GM19239 (cell line): ENCODE data around the gene NUTM1.
"Not testable (repeated sequence)": the region's sequence is repeated elsewhere in the genome, so short reads cannot be mapped to it uniquely, and the experiment has no call there.

Experiments used
- DNase-seq: peaks from one replicate; pipeline ENCODE4 v3.0.0; 2011; ENCODE audit warnings: low spot score; ENCODE audit not compliant: insufficient read length
- FAIRE-seq: peaks from 2 replicates; lab custom pipeline; 2011; peaks lifted over from hg19 to GRCh38; lab: Jason Lieb, UNC

The NUTM1 gene

DNA sequence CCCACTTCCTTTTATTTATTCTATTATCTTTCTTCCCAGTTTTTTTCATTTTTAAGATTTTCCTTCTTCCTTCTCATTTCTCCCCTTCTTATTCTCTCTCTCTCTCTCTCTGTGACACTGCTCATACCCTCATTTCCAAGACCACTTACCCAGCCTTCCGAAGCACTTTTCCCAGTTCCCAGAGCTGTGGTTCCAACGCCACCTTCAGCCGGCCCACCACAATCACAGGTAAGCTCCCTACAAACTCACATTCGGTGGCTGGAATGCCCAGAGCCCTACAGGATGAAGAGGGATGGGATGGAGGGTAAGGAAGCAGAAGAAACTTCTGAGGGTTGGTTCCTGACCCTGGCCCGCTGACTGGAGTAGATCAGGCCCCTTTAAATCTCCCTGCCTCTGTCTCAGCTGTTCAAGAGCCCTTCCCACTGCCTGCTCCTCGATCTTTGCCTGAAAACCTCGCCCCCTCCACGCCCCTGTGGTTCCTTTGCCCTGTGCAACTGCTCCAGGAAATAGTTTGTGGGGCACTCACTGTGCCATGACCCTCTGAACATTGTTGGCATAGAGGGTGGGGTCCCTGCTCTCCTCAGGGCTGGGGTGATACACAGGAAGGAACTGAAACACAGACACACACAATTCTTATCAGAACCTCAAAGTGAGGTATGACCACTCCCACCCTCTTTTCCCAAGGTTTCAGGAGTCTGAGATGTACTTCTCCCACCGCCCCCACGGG, 19.1 kb downstream of the NUTM1 start:
- FAIRE-seq (no peak), DNase-seq (no peak)

DNA sequence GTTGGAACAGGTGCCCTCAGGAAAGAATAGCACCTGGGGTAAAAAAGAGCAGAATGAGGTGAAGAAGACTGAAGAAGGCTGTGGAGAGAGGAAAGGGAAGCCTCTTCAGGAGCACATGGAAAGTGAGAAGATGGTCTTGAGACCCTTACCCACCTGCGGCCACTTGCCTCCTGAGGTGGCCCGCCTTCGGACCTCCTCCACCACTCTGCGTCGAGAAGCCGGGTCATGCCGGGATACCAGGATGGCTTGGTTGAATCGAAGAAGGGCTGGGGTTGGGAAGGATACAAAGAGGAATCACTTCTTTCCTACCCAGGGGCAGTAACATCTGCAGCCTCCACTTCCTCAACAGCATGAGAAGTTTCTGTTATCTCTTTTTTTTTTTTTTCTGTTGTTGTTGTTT, 20.9 kb downstream of the NUTM1 start:
- no peak for DNase-seq
- FAIRE-seq, result no peak

DNA sequence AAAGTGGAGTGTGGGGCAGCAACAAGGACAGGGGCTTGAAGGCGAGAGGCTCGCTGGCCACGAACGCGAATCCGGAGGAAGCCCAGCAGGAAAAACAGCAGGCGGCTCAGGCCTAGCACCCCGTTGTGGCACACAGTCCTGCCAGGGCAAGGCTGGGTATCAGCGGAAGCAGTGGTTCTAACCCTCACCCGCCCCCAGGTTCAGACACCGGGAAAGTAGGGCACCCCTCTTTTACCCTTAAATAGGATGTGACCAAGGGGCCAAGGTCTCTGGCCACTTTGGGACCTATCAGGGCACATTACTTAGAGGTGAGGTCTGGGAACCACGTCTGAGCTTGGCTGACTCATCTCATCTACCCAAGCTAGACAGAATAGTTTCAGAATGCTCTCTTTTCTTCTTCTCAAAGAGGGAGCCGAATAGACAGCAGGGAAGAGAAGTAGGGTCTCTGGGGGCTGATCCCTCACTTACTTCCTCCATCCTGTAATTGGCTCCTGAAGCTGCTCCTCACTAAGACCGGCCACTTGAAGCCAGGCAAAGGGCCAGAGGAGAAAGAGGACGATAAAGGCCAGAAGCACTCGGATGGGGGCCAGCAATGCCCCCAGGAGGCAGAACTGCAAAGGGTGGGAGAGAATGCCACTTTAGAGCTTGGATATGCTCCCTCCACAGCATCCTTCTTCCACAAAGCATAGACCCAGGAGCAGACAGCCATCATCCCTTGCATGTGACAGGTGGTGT, 22.1 kb downstream of the NUTM1 start:
- DNase-seq, result no peak
- no peak for FAIRE-seq

DNA sequence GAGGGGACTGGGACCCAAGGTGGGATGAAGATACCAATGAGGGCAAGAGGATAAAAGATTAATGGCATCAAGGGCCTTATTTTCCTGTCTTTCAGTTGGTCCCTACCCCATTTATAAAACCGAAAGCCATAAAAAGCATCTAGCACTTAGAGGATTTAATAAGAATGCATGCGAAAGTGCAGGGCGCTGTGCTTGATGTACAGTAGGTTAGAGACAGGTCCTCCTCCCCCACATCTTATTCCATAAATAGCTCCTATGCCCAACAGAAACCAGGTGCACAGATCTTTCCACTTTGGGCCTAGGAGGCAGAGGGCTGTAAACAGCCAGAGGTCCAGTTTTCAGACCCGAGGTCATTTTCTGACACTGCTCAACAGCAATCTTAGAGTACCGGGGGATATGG, 22.7 kb downstream of the NUTM1 start:
- FAIRE-seq (peak; percentile 42), DNase-seq (no peak)

DNA sequence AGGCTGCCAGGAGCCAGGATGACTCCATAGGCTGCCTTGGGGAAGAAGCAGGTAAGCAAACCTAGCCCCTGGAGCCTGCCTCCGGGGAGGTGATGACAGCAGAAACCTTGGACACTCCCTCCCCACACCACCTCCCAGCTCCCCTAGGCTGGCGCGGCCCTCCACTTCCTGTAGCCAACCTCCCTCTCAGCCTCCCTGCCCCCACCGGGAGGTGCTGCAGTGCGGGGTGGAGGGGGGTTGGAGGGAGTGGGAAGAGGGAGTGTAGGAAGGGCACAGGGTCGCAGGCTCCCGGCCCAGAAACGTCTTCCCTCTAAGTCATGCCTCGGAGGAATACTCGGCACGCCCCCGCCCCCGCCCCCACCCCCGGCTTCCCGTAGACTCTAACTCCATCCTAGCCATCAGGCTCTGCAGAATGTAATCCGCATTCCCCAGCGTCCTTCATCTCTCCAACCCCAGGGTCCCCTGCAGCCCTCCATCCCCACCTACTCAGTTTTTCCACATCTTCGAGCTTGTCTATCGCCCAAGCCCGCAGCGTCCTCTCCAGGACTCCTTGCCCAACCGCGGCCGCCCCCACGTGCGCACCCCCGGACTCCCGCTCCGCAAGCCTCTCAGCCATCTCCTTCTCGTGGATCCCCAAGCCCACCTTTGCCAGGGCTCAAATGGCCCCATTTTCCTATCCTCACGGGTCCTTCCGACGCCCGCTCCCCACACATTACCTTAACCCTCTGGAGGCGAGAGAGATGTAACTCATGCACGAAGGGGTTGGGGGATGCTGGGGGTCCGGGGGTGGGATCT, 23.4 kb downstream of the NUTM1 start:
- FAIRE-seq (no peak), DNase-seq (no peak)

DNA sequence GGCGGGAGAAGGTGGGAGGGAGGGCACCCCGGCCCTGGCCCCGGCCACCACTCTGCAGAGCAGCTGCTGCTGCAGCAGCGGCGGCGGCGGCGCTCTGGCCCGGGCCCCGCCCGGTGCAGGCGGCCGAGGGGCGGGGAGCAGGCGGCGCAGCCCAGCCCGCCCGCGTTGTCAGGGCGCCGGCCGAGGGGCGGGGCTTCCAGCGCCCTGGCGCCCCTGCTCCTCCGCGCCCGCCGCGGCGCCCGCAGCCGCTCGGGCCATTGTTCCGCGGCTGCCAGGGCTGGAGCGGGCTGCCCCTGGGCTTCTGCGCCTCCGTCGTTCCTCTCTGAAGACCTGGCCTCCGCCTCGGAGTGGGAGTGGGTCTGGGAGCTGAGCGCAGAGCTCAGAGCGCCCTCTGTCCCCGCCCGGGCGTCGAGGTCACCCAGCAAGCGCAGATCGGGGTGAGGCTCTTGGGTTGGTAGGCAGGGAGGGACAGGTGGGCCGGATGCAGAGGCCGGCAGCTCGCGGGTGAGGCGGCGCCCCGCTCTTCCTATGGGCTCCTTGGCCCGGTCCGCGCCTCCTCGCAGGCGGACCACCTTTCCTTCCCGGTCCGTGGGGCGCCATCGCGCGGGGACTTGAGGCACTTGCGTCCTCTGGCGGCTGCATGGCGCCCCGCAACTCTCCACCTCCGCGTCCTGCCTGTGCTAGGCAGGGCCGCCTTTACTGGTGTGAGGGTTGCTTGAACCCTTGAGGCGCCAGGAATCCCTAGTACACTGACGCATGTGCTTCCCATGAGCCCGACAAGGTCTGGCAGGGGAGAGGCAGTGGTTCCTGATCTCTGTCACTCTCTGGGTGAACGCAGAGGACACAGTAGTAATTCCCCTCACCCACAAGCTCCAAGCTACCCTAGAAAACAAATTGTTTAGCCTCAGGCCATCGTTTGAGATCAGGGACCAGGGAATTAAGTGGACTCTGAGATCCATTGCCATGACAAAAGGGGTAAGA, 24.3 kb downstream of the NUTM1 start, which contains the start of gene LPCAT4:
Gene LPCAT4, minus strand, starts transcription at position 96 of the 981 bp plus-strand sequence. CDS start 96 bp downstream, outside the sequence.
- FAIRE-seq (peak; percentile 92), DNase-seq (peak; percentile 91)

DNA sequence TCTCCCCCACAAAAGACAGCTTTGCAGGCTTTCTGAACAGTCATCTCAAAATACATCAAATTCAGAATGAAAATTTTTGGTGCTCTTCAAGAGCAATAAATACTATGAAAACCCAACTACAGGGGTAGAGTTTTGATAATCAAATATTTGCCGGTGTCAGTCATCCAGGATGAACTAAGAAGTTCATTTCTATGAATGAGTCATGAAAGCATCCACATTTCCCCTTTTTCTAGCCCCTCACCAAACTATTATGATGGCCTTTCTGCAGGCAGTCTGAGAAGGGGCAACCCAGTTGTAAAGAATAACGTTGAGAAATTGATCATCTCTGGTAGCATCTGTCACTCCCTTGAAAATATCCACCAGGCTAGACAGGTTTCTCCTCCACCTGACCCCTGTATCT, 27.0 kb downstream of the NUTM1 start:
- no peak for FAIRE-seq
- no peak for DNase-seq

DNA sequence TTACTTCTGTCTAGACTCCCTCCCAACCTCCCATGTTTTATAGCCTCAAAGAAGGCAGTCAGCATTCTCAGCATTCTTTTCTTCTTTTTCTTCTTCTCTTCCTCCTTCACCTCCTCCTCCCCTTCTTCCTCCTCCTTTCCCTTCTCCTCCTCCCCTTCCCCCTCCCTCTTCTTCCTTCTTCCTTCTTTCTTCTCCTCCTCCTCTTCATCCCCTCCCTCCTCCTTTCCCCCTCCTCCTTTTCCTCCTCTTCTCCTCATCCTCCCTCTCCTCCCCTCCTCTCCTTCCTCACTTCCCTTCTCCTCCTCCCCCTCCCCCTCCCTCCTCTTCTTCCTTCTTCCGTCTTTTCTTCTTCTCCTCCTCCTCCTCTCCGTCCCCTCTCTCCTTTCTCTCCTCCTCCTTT, 27.5 kb downstream of the NUTM1 start:
- no peak for FAIRE-seq

DNA sequence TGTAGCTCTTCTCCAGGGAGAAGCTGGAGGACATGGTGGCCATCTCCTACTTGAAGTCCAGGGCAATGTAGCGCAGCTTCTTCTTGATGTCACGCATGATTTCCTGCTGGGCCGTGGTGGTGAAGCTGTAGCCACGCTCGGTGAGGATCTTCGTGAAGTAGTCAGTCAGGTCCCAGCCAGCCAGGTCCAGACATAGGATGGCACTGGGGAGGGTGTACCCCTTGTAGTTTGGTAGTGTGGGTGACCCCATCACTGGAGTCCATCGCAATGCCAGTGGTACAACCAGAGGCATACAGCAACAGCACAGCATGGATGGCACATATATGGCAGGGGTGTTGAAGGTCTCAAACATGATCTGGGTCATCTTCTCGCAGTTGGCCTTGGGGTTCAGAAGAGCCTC, 30.8 kb downstream of the NUTM1 start:
- FAIRE-seq, result no peak

More for the DNA sequence above, 27.5 kb downstream of the NUTM1 start:
- DNase-seq, result no peak

DNA sequence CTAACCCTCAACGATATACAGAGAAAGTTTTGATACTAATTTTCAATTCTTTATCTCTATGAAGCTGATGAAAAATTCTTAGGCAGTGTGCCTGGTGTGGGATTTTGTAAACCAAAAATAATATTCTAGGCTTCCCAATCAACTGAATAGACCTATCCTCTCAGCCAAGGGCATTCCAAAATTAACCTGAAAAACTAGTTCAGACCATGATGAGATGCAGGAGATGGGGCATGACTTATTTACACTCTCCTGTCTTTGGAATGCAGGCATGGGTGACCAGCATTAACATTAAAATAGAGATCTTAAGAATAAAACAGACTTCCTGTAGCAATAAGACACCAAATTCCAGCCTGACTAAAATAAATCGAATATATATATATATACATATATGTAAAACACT, 31.7 kb downstream of the NUTM1 start:
- FAIRE-seq, result no peak

More for the DNA sequence above, 30.8 kb downstream of the NUTM1 start:
- no peak for DNase-seq

DNA sequence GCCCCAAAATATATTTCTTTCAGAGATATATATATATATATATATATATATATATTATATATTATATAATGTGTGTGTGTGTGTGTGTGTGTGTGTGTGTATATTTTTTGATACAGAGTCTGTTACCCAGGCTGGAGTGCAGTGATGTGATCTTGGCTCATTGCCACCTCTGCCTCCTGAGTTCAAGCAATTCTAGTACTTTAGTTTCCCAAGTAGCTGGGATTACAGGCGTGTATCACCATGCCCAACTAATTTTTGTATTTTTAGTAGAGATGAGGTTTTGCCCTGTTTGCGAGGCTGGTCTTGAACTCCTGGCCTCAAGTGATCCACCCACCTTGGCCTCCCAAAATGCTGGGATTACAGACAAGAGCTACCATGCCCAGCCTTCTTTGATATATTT, 32.4 kb downstream of the NUTM1 start:
- FAIRE-seq, DNase-seq: not testable (repeated sequence)

More for the DNA sequence above, 31.7 kb downstream of the NUTM1 start:
- DNase-seq, result no peak

DNA sequence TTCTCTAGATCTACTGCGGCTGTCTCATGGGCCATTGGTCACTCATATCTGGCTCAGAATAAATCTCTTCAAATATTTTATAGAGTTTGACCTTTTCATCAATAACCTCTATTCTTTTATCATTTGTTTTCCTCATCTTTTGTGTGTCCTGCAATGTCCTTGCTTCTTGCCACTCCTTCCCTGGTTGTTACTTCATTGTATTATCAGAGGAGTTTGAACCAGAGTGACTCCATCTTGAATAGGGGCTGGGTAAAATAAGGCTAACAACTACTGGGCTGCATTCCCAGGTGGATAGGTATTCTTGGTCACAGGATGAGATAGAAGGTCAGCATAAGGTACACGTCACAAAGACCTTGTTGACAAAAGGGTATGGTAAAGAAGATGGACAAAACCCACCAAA, 33.7 kb downstream of the NUTM1 start:
- no peak for FAIRE-seq

DNA sequence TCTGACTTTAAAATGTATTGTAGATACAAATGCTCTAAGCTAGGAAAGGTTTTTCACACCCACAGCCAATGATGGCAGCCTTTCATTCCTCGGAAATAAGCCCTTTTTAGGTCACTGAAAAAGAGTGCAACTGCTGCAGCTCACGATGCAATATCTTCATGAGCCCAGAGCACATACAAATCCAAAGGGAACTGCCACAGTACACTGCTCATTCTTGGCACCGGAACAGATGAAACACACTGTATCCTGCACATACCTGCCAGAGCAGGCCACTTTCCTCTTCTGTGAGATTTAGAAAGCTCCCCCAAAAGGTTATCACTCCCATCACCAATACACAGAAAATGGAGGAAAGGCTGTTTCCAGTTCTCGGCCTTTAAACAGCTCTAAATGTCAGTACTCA, 37.4 kb downstream of the NUTM1 start:
- FAIRE-seq, DNase-seq: not testable (repeated sequence)

More for the DNA sequence above, 33.7 kb downstream of the NUTM1 start:
- DNase-seq, result no peak

DNA sequence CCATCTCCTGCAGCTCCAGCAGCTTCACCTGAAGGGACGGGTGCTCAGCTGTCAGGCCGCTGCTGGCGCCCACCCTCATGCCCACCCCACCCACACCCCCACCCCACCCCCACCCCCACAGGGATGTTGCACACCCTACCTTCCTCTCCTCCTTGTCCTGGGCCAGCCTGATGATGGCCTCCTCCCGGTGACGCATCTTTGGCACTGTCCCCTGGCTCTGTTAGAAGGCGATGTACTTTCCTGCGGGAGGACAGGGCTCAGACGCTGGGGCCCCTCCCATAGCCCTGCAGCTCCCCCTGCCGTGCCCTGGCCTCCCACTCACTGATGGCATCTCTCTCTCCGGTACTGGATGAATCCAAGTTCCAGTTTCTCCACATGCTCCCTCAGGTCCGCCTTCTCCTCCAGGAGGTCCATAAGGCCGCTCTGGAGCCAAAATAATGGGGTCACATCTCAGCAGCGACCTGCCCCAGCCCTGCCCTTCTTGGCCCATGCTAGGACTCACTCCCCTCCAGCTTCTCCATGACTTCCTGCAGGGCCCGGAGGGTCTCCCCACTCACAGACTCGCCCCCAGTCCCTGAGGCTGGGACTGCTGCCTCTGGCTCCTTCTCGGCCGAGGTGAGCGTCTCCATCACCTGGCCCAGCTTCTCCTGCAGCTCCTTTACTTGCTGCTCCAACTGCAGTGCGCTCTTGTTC, 38.9 kb downstream of the NUTM1 start:
- not testable (repeated sequence) for DNase-seq, FAIRE-seq

DNA sequence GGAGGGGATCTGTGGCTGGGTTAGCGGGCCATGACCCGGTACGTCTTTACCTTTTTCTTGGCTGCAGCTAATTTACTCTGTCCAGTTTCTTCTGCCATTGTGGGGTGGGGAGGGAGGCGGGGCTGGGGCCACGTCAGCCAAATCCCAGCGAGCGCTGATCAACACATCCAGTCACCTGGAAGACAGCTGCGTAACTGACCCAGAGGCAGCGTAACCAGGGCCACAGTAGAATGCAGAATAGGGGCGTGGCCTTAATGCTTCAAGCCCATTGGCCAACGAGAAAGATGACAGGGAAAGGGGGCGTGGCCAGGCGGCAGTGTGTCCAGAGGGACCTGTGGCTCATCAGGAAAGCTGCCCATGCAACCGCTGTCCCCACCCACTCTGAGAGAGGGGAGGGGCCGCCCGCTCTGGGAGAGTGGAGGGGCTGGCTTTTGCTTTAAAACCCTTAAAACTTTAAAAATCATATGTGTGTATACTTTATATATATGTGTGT, 46.5 kb downstream of the NUTM1 start:
- not testable (repeated sequence) for FAIRE-seq, DNase-seq

DNA sequence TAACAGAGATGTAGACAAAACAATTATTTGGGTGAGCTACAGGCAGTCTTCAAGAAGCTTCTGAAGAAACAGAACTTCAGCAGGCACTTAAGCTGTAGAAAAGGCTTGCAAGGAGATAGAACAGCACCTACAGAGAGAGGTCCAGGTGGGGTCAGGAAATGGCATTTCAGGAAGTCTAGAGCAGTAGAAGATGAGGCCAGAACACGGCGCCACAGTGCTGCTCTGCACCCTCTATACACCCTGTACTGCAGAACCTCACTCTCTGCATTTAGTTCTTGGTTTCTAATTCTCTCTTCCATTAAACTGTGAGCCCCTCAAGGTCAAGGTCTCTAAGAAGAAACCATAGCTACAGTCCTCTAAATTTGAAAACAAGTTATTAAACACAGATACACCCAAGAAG, 49.9 kb downstream of the NUTM1 start:
- not testable (repeated sequence) for FAIRE-seq, DNase-seq

DNA sequence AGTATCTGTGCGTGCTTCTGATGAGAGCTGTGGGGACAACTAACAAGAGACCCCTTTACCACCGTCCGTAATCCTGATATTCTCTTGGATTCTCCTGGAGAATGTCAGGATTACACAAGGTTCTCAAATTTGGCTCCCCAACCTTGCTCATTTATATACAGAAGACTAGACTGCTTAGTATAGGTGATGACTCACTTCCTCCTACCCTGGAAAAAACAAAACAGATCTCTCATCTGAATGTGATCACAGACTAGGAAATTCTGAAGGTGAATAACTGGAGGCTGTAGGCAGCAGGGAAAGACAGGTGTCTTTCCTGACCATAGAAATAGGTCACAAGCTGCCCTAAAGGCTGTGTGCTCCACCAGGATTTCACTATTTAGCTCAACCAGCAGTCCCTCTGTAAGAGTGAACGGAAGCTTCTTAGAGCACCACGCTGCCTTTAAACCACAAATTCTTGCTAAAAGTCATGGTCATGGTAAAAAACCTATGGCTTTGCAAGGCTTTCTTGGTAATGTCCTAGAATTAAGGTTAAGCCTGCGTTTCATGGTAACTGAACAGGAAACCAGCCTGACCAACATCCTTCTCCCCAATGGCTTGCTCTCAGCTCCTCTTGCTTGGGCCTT, 54.6 kb downstream of the NUTM1 start:
- DNase-seq, result not testable (repeated sequence)
- peak; percentile 67 for FAIRE-seq

DNA sequence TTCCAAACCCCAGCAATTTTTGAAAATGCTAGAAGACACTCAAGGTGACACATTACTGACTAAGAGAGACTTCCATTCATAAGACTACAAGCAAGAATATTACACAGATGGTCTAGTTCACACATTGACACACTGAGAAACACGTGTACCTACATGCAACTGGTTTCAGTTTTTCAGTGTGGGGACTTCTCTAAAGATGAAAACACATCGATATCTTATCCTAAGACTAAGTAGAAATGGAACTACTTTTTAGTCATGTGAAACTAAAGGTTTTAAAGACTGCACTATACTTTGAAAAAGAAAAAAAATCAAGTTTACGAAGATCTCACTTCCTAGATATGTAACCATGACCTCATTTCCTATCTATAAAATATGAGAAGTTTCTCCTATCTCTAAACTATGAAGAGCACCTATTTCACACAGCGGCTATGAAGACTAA, 60.1 kb downstream of the NUTM1 start:
- FAIRE-seq, DNase-seq: not testable (repeated sequence)
